NOMO-1 (cell line): Measurements from ENCODE around the gene FOXD1.
"Not testable (repeated sequence)": the region's sequence is repeated elsewhere in the genome, so short reads cannot be mapped to it uniquely, and the experiment has no call there.

ENCODE experiments used
- DNase-seq, 2 experiments: peaks; one replicate each; lab custom pipeline; 2025; ENCODE audit not compliant: unreplicated experiment in 2 of 2; lab: John Stamatoyannopoulos, UW

Gene FOXD1

GRCh38 chr5:73419117-73419464, 29.5 kb downstream of the FOXD1 start:
- DNase-seq = no peak

- DNase-seq = no peak
Measured at GRCh38 chr5:73418244-73418691, 30.3 kb downstream of the FOXD1 start.

GRCh38 chr5:73417303-73418034, 31.1 kb downstream of the FOXD1 start:
- no peak for DNase-seq

- no peak for DNase-seq
Measured at GRCh38 chr5:73415617-73416016, 33.0 kb downstream of the FOXD1 start.

GRCh38 chr5:73415171-73415570, 33.4 kb downstream of the FOXD1 start:
- no peak for DNase-seq

GRCh38 chr5:73412597-73412988, 36.0 kb downstream of the FOXD1 start:
- DNase-seq = no peak

GRCh38 chr5:73411936-73412596, 36.5 kb downstream of the FOXD1 start:
- DNase-seq = no peak

- not testable (repeated sequence) for DNase-seq
Measured at GRCh38 chr5:73409927-73410326, 38.6 kb downstream of the FOXD1 start.

- DNase-seq = no peak
Measured at GRCh38 chr5:73405691-73406090, 42.9 kb downstream of the FOXD1 start.

- no peak for DNase-seq
Measured at GRCh38 chr5:73399775-73400174, 48.8 kb downstream of the FOXD1 start.
